RWPE2 (cell line): ENCODE data around the gene SACM1L.

Source experiments
- ATAC-seq: fragments of 200-7000 bp; cut with Tn5 transposase; 3 replicates; pipeline ENCODE4 v1.9.1; 2021; ENCODE audit warnings: low read depth
- DNase-seq: peaks from one replicate; pipeline ENCODE4 v3.0.0-alpha.2; 2020; ENCODE audit warnings: low spot score
- H3K27ac ChIP-seq: fragments of 450-650 bp; 2 replicates; pipeline ENCODE4 v1.5.1; 2017; ENCODE audit warnings: mild to moderate bottlenecking; ENCODE audit not compliant: poor library complexity, severe bottlenecking
- H3K27me3 ChIP-seq: fragments of 250-450 bp; sonication (Bioruptor Pico); 2 replicates; pipeline ENCODE4 v1.5.1; 2021; ENCODE audit warnings: mild to moderate bottlenecking, moderate library complexity; ENCODE audit not compliant: insufficient read depth, poor library complexity, severe bottlenecking
- H3K36me3 ChIP-seq: fragments of 250-450 bp; sonication (Bioruptor Pico); 2 replicates; pipeline ENCODE4 v1.5.1; 2020; ENCODE audit warnings: low read depth, mild to moderate bottlenecking, moderate library complexity
- H3K4me1 ChIP-seq: fragments of 250-450 bp; sonication (Bioruptor Pico); 2 replicates; pipeline ENCODE4 v1.5.1; 2021; ENCODE audit warnings: mild to moderate bottlenecking, moderate library complexity; ENCODE audit not compliant: insufficient read depth, poor library complexity, severe bottlenecking
- H3K4me3 ChIP-seq: fragments of 250-450 bp; sonication (Bioruptor Pico); 2 replicates; pipeline ENCODE4 v1.5.1; 2021; ENCODE audit warnings: mild to moderate bottlenecking, moderate library complexity; ENCODE audit not compliant: severe bottlenecking
- H3K9me3 ChIP-seq: fragments of 250-450 bp; sonication (Bioruptor Pico); 2 replicates; pipeline ENCODE4 v1.5.1; 2021; ENCODE audit warnings: mild to moderate bottlenecking, moderate library complexity; ENCODE audit not compliant: severe bottlenecking
- TF ChIP-seq, protein P1 (sequence below): fragments of 450-650 bp; IDR thresholded peaks from one replicate; pipeline ENCODE4 v1.5.1; 2017; ENCODE audit warnings: mild to moderate bottlenecking, moderate library complexity; ENCODE audit not compliant: poor library complexity, severe bottlenecking

Gene SACM1L

DNA sequence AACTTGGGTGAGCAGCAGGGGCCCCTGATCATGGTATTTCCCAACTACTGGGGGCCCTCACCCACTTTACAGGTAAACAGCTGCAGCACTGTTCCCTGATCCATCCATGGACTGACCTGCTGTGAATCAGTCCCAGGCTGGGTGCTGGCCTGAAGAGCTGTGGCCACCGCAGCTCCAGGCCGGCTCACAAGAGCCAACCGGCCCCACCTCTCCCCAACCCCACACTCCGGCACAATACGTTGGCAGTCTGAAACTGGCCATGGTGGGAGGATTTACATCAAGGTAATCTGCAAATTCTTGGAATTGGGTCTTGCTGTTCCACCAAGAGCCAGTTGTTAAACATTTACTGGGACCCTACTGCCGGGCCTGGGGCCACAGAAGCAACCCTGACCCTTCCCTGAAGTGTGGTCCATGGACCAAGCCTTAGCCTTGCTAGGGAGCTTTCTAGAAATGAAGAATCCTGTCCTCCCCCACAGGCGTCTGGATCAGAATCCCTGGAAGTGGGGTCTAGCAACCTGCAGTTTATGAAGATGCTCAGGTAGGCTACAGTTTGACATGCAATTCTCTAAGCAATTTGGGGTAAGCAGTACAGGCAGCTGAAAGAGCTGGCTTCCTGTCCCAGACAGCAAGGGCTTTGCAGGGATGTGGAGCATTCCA, 103.4 kb downstream of the SACM1L start:
- Histone ChIP-seq H3K27me3 (peaks cover 32% of the 10 kb centered on the region), H3K27ac (no peak overlapping the region), H3K36me3 (no peaks in the 10 kb centered on the region), H3K4me1 (no peaks in the 10 kb centered on the region), H3K4me3 (no peak overlapping the region), H3K9me3 (peaks cover 5% of the 10 kb centered on the region)
- no peak for DNase-seq
- TF ChIP-seq, protein P1, sequence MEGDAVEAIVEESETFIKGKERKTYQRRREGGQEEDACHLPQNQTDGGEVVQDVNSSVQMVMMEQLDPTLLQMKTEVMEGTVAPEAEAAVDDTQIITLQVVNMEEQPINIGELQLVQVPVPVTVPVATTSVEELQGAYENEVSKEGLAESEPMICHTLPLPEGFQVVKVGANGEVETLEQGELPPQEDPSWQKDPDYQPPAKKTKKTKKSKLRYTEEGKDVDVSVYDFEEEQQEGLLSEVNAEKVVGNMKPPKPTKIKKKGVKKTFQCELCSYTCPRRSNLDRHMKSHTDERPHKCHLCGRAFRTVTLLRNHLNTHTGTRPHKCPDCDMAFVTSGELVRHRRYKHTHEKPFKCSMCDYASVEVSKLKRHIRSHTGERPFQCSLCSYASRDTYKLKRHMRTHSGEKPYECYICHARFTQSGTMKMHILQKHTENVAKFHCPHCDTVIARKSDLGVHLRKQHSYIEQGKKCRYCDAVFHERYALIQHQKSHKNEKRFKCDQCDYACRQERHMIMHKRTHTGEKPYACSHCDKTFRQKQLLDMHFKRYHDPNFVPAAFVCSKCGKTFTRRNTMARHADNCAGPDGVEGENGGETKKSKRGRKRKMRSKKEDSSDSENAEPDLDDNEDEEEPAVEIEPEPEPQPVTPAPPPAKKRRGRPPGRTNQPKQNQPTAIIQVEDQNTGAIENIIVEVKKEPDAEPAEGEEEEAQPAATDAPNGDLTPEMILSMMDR = no peak
- no peak for ATAC-seq

DNA sequence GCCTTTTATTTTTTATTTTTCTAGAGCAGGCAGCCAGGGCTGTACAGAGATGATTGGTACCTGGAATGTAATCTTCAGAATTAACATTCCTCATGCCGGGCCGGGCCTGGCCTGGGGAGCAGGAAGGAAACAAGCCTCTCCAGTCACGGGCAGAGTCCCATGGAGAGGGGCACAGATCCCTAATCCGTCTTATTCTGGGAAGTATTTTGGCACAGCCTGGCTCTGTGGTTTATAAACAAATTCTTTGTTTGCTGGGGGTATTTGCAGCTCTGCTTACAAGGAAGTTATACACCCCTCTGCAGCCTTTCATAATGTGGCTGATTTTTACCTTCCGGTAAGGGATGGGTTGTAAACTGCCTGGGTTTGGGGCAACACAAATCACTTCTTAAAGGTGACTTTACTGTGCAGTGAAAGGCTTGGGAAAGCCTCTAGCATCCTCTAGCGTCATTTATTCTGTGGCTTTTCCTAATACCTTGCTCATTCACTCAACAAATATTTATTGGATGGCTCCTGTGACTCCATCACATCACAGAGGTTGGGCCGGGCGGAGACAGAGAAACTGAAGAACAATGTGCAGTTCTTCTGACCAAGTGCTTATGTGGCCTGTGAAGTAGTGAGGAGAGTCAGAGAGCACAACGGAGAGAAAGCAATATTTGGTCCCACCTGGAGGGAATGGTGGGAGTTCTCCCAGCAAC, 104.4 kb downstream of the SACM1L start:
- Histone ChIP-seq H3K9me3 (peaks cover 5% of the 10 kb centered on the region), H3K27ac (no peak overlapping the region), H3K36me3 (no peaks in the 10 kb centered on the region), H3K4me3 (no peak overlapping the region), H3K4me1 (no peaks in the 10 kb centered on the region), H3K27me3 (peaks cover 34% of the 10 kb centered on the region)
- DNase-seq = no peak
- peak; percentile 46; the same call in 1 of the 3 replicates for ATAC-seq
- TF ChIP-seq, protein P1 = no peak

DNA sequence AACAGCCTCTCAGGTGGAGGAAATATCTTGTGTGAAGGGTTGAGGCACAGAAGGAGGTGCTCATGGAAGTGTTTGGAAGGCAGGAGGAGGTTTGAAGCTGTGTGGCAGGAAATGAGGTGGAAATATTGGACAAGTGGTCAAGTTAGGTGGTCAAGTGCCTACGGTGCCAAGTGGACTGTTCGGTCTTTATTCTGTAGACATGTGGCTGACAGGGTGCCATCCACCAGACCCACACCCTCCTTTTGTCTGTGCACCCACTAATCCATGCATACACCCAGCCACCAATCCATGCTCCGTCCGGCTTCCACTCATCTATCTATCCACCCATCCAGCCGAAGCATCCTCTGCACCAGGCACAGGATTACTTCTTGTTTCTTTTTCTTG, 105.0 kb downstream of the SACM1L start:
- no peak for DNase-seq
- Histone ChIP-seq H3K4me1 (no peaks in the 10 kb centered on the region), H3K27ac (no peak overlapping the region), H3K36me3 (no peaks in the 10 kb centered on the region), H3K4me3 (no peak overlapping the region), H3K9me3 (peaks cover 2% of the 10 kb centered on the region), H3K27me3 (peaks cover 34% of the 10 kb centered on the region)
- ATAC-seq = no peak
- TF ChIP-seq, protein P1 = no peak

DNA sequence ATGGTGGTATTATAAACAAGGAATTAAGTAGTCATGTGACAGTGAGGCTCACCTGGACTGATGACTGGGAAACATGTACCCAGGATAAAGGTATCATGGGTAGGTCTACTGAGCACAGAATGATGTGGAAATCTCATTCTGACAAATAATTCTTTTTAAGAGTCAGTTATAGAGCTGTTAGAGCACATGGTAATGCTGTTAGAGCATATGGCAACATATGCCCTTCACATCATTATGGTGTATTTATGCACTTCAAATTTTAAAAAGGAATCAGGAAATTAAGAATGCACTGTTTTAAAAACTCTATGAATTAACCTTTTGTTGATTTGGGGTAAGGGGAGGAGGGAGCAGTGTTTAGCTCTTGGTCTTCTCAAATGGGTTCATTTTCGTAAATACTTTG, 105.5 kb downstream of the SACM1L start:
- ATAC-seq (no peak), DNase-seq (no peak)
- no peaks in the 10 kb centered on the region for H3K9me3 ChIP-seq
- H3K4me3 ChIP-seq = no peak overlapping the region
- H3K36me3 ChIP-seq = no peaks in the 10 kb centered on the region
- peaks cover 34% of the 10 kb centered on the region for H3K27me3 ChIP-seq
- no peak overlapping the region for H3K27ac ChIP-seq
- TF ChIP-seq, protein P1 = no peak
- no peaks in the 10 kb centered on the region for H3K4me1 ChIP-seq
